GM21737 (cell line): ENCODE results near the gene NKX1-1.
"Not testable (repeated sequence)": the region's sequence is repeated elsewhere in the genome, so short reads cannot be mapped to it uniquely, and the experiment has no call there.

Source experiments
- ATAC-seq: cut with Tn5 transposase; IDR thresholded peaks from one replicate; pipeline ENCODE4 v1.9.1; 2021; ENCODE audit warnings: mild to moderate bottlenecking, moderate library complexity; ENCODE audit not compliant: unreplicated experiment

Gene NKX1-1

DNA sequence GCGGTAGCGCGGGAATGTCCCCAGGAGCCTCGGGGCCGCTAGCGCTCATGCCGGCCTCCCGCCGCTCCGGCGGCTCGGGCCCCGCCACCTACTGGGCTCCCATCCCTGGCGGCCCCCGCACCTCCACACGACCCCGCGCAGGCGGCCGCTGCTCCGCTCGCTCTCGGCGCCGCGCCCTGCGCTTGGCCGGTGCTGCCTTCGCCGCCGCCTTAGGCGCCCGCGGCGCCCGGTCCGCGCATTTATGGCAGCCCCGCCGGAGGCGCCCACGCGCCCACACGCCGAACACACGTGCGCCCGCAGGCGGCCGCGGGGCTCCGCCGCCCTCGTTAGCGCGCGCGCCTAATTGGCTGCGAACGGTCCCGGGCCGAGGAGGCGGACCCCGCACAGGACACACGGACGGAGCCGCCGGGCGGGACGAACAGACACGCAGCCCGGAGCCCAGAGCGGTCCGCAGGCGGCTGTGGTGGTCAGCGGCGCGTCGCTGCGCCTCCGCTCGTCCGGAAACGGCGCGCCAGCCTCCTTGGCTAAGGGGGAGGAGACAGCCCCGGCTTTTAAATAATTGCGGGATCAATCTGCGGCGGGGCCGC, at the start of gene NKX1-1:
TSS of gene NKX1-1 (minus strand) at position 49 of the 587 bp plus-strand sequence. CDS start at position 49, 0 bp downstream.
- ATAC-seq = no peak

DNA sequence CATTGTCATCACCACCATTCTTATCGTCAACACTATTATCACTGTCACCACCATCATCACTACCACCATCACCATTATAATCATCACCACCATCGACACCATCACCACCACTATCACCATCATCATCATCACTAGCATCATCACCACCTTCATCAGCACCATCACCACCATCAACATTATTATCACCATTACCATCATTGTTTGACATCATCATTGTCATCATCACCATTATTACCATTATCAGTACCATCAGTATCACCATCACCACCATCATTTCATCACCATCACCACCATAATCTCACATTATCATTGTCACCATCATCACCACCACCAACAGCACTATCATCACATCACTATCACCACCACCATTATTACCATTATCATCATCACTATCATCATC, 47.5 kb upstream of the NKX1-1 start:
- no peak for ATAC-seq

DNA sequence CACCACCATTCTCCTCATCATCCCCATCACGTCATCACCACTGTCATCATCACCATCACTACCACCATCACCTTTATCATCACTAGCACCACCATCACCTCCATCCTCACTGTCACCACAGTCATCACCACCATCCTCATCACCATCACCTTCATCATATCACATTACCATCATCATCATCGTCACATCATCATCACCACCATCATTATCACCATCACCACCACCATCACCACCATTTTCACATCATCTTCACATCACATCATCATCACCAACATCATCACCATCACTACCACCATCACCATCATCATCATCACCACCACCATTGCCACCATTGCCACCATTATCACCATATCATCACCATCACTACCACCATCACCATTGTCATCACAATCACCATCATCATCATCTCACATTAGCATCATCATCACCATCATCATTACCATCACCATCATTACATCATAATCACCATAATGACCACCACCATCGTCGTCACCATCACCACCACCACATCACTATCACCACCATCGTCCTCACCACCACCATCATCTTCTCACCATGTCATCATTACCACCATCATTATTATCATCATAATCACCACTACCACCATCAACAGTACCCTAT, 46.3 kb upstream of the NKX1-1 start:
- no peak for ATAC-seq

DNA sequence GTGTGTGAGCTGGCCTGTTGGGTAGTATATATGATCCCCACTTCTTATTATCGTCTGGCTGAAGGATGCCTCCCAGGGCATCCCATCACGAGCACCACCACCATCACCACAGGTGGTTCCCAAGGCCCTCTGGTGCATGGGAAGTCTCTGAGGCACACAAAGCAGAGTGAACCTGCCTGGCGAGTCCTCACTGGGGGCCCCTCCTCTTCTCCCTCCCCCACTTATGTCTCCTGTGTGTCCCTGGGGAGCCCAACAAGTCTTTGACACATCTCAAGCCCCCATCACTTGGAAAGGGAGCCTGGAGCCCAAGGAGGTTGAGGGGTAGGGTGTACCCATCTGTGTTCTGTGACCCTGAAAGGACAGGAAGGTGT, 45.5 kb upstream of the NKX1-1 start:
- ATAC-seq = no peak

DNA sequence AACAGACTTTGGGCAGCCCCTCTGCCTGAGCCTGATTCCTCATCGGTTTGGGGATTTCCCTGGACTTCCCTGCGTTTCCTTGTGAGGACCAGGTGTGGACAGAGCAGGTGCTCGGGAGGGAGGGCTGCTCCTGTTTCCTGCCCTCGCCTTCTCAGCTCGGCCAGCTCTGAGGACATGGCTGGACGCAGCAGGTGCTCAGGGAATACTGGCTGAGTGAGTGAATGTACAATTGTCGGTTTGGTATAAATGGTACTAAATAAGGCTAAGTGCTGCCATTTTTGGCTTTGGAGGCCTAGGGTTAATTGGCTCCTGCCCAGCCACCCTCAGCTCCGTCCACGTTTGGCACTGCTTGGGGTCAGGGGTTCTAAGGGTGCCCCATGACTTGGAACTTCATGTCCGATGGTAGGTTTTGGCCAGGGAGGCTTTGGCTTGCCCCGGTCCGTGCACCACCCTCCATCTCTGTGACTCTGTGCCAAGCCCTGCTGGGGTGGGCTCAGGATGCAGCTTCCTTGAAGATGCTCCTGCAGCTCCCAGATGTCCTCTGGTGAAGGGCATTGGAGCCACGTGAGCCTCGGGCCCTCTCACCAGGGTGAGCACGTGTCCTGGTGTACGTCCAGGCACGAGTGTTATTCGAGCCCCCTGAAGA, 45.0 kb upstream of the NKX1-1 start:
- ATAC-seq = no peak

DNA sequence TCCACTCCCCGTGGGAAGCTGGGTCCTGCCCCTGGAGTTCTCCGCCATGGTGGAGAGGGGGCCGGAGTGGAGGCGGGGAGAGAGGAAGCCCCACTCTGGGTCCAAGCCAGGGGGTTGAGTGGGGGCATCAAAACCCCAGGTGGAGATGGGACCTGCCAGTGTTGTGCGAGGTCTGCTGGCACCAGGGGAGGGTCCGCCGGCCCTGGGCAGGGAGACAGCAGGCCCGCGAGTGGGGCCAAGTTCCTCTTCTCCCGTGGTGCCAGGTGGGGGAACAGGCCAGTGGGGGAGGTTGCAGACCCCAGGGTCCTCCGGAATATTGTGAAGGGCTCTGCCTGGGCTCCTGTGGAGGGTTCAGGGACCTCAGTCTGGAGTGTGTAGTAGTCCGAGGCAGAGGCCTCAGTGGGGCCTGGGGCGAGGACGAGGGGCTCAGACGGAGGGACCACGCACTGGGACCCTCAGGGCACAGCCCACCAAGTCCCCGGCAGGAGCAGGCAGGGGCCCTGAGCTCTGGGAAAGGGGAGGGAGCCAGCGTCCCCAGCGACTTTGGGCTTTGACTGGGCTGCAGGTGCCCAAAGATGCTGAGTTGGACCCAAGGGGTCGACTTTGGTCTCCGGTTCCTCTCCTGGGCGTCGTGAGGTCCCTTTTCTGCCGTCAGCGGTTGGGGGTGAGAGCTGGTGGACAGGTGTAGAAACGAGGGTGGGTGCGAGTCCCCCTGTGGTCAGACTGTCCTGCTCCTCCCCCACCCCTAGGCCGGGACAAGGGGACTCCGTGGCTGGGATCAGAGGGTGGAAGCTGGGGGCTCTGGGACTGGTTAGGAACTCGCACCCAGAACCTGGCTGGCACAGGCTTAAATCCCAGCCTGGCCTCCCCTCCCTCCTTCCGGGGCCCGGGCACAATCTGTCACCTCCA, 43.8 kb upstream of the NKX1-1 start:
- no peak for ATAC-seq

DNA sequence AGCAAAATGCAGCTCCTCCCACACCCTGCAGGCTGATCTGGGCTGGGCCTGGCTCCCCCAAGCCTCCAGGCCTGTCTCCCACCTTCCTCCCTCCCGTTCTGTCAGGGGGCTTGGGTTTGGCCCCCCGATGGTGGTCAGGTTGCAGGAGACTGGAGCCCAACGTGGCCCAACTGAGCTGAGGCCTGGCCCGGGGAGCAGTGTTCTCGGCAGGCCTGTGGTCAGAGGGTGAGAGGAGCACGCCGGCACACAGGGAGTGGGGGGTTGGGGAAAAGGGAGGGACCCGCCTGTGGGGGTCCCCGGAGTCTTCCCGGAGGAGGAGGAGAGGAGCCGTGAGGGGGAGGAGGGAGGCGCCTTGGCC, 43.2 kb upstream of the NKX1-1 start:
- no peak for ATAC-seq

DNA sequence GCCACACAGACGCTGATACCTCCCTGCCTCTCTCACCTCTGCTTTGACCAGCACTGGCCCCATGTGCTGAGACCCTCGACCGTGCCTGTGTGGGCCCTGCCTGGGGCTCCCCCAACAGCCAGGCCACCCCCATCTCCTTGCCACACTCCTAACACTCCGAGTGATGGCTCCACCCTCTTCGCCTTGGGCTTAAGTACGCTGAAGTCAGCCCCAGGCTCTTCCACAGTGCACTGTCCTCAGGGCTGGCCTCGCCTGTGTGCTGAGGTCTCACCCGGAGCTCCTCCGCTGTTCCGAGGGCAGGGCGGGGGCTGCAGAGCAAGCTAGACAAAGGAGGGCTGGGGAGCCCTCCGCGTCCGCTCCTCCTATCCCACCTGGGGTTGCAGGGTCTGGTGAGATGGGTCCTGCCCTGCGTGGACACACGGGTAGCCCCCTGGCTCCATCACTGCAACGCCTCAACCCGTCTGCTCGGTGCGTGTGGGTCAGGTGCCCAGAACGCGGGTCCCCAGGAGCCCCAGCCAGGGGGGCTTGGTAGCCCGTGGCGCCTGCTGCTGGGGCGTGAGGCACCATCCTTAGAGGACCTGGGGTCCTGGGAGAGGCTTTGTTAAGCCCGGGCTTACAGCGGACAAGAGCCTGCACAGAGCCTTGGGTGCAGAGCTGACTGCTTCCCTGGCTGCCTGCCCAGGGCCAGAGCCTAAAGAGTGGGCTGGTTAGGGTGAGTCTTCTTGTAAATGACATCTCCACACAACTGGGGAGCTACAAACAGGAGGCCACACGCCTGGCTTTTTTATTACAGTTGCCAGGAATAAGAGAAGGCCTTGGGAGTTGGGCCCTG, 42.6 kb upstream of the NKX1-1 start:
- no peak for ATAC-seq

DNA sequence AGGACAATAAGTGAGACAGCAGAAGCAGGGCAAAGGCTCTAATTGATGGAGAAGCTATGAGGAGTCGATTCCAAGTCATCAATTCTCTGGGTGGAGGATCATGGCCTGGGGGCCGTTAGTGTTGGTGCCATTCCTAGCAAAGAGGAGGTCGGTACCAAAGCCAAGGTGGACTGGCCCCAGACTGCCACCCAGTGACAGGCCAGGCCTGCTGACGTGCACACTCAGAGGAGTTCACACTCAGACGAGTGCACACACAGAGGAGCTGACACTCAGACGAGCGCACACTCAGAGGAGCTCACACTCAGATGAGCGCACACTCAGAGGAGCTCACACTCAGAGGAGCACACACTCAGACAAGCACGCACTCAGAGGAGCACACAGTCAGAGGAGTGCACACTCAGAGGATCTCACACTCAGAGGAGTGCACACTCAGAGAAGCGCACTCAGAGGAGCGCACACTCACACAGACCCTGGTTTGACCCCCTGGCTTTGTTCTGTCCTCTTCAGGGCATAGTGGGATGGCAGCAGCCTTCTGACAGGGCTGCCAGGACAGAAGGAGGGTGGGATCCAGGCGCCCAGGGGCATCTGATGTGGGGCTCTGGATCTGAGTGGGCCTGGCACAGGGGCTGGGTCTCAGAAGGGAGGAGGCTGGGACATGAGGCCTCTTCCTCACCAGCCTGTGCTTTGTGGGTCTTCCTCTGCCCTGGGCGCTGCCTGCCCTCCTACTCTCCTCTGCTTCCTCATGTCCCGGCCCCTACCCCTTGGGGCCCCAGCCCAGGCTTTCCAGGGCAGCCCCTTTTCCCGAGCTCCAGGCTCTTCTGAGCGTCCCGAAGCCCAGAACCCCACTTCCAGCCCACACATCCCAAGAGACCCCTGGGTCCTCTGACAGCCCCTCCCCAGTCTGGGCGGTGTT, 41.7 kb upstream of the NKX1-1 start:
- ATAC-seq = no peak

DNA sequence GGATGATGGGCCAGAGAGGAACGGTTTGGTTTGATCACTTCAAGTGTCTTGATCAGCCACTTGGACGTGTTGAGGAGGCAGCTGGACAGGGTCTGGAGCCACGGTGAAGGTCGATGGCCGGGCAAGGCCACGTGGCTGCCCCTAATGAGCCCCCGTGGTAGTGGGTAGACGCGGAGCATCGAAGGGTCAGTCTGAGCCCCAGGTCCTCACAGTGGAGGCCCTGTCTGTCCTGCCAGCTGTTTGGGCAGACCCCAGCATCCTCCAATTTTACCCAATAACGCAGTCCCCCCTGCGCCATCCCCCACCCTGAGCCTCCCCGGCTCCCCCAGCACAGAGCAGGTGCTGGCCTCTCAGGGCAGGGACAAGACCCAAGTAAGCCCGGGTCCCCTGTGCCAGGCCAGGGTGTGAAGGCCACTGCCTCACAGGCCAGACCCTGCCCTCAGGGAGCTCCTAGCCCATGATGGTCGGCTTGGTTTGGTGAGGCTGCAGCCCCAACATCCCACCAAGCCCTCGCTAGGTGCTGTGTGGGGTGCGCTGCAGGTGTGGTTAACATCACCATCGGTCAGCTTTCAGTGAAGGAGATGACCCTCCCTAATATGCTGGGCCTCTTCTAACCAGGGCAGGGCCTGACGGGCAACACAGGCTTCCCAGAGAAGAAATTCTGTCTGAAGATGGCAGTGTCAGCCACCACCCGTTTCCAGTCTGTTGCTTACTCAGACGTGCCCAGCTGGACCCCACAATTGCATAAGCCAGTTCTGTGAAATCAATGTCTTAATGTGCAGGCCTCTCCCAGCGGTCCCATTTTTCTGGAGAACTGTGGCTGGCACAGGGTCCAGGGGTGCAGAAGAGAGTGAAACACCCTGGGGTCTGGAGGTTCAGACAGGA, 40.5 kb upstream of the NKX1-1 start:
- ATAC-seq = no peak

DNA sequence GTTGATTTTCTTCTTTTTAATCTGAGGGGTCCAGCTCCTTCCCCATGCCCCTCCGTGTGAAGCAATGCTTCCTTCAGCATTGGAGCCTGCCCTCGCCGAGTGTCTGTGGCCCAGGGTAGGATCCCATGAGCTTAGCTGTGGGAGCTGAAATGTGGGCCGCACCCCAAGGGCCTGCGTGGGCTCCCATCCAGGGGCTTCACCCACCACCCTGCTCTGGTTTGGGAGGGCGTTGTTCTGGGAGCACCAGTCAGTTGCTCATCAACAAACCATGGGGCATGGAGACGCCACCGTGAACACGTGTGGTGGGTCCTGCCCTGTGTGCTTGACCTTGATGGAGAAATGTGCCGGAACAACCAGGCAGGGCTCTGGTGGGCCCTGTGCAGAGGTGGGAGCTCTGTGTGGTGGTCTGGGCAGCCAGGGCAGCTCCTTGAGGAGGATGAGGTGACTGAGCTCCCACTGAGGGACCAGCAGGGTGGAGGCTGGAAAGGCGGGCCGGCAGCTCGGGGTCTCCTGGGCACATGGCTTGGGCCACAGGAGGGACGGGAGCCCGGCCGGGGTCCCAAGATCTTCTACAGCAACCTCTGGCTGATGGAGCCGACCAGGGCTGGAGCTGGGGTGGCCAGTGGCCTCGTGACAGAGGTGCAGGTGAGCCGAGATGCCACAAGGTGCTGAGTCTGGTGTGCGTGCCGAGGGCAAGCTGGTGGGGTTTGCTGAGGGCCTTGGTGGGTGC, 39.6 kb upstream of the NKX1-1 start:
- no peak for ATAC-seq

DNA sequence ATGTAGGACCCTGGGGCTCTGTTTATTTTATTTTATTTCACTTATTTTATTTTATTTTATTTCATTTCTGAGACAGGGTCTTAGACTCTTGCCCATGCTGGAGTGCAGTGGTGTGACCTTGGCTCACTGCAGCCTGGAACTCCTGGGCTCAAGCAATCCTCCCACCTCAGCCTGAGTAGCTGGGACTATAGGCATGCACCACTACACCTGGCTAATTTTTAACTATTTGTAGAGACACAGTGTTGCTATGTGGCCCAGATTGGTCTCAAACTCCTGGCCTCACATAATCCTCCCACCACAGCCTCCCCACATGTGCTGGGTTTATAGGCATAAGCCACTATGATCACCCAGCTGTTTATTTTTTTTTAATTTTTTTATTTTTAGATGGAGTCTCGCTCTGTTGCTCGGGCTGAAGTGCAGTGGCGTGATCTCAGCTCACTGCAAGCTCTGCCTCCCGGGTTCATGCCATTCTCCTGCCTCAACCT, 37.5 kb upstream of the NKX1-1 start:
- ATAC-seq = not testable (repeated sequence)

DNA sequence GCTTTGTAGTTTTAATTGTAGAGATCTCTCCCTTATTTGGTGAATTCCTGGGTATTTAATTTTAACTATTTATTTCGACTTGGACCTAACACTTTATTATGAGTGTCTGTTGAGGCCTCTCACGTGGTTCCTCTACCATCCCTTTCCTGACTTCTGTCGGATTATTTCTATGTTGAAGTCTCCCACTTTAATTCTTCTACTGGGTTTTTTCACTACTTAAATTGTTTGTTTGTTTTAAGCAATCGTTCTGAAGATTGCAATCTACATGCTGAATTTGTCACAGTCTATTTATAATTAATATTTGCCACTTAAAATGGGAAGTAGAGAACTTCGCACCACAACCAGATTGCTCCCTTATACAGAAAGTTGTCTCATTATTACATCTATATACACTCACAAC, 20.8 kb upstream of the NKX1-1 start:
- ATAC-seq = no peak

DNA sequence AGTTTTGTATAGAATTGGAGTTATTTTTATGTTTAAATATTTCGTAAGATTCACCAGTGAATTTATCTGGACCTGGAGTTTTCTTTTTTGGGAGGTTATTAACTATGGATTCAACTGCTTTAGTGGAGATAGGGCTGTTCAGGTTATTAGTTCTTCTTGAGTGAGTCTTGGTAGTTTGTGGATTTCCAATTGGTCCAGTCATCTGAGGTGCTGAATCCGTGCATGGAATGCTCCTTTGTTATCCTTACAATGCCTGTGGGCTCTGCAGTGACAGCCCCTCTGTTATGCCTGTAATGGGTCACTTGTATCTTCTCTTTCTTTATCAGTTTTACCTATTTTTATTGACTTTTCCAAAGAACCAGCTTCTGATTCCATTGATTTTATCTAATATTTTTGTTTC, 15.4 kb upstream of the NKX1-1 start:
- ATAC-seq = no peak

DNA sequence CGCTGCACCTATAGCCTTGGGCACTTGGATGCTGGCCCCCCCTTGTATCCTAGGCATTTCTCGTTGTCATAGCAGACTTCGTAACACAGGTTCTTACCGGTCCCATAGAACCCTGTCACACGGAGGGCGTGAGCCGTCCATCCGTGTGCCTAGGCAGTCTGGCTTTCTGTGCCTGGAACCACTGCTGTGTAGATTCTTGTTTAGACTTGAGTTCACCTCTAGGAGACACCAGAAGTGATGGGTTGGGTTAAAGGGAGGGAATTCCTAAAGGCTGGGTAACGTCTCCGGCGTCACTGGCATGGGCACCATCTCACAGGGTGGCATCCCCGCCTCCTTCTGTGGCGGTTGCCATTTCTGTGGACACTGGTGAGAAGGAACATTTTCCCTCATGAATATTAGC, 13.5 kb upstream of the NKX1-1 start:
- no peak for ATAC-seq

DNA sequence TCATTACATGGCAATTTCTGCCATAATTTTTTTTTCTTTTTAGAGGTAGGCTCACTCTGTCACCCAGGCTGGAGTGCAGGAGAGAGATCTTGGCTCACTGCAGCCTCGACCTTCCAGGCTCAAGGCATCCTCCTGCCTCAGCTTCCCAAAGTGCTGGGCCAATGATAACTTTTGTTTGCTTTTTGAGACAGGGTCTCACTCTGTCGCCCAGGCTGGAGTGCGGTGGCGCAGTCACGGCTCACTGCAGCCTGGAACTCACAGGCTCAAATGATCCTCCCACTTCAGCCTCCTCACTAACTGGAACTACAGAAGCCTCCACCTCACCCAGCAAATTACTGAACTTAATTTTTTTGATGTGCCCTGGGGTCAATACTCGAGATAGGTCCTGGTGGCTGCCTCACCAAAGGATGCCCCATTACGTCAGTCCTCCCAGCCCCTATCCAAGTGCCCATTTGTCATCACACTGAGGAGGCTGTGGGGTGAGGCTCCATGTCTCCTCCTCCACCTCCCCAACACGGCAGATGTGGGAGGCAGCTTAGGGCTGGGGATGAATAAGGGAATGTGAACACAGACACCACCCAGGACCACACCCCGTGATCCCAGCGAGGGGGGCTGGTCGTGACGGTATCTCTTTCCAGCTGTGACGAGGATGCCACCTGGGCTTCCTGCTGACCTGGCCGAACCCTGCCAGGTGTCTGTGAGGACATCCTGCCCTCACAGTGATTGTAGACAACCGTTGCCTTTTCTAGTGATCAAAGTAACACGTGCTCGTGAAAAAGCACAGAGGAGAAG, 12.4 kb upstream of the NKX1-1 start:
- ATAC-seq = no peak
